ENCODE data around the gene RNF123. TPM values are rescaled to one million over a fixed set of nuclear protein-coding genes. Genes with fewer than 3 reads are reported as not detected.

RNF123 gene
- total and polyA plus RNA-seq, 10 of the 15 experiments (the other 5 are each of a cell fraction or from before 2014, with no cell fraction given), result 4.2 to 31.5 (median 17.6) TPM

GRCh38 chr3:49723628-49724551 lies 34.5 kb downstream of the RNF123 start, which contains the start of gene GMPPB:
Gene GMPPB, minus strand, starts transcription at chr3:49723951. Its CDS starts 225 bp downstream, at chr3:49723726.
- Histone ChIP-seq H3K9me3 (replicated peaks; ENCODE audit: control insufficient read depth, insufficient read depth, low read length) (no peaks in the 10 kb centered on the region), H4K20me1 (ENCODE audit: control insufficient read depth, insufficient read depth) (no peaks in the 10 kb centered on the region), H3K9ac (ENCODE audit: control insufficient read depth, insufficient read depth, low read length) (peak within 1 kb of the TSS; percentile 100), H3K4me3 (peak within 1 kb of the TSS; percentile 87), H3K36me3 (ENCODE audit: control insufficient read depth in 2 of 2, insufficient read depth in 2 of 2, low read length in 1 of 2) (peaks cover 3 to 23% of the 10 kb centered on the region in 2 experiments), H3K27ac (ENCODE audit: control insufficient read depth, insufficient read depth) (peak within 1 kb of the TSS; percentile 93), H3K4me2 (ENCODE audit: control insufficient read depth, insufficient read depth) (peak within 1 kb of the TSS; percentile 91), H3K79me2 (ENCODE audit: control insufficient read depth, insufficient read depth, low read length) (peaks cover 20% of the 10 kb centered on the region), H2AFZ (ENCODE audit: control insufficient read depth, low read depth, low read length) (peak within 1 kb of the TSS; percentile 61), H3K27me3 (replicated peaks in 1 of 2; ENCODE audit: control insufficient read depth in 2 of 2, insufficient read depth in 2 of 2, low read length in 1 of 2) (no peaks in the 10 kb centered on the region), H3K4me1 (ENCODE audit: control insufficient read depth, insufficient read depth, low read length) (peaks cover 19% of the 10 kb centered on the region)
- ChIA-PET RAD21 (ENCODE audit: unreplicated experiment) (no interaction called here), CTCF (interaction anchor here (0.6 to 1.7 kb wide), 4 partner anchors 24 to 184 kb away, joined by 3 to 8 read pairs (median 4); no protein-coding TSS in a partner anchor), SMC1A (ENCODE audit: uncharacterized antibody, unreplicated experiment) (interaction anchor here (1.8 kb wide), 1 partner anchor 82 kb away, joined by 5 read pairs; no protein-coding TSS in a partner anchor), POLR2A (interaction anchor here (0.5 to 0.9 kb wide), 4 partner anchors 11 to 167 kb away, joined by 3 read pairs; no protein-coding TSS in a partner anchor)
- FAIRE-seq, result peak; percentile 91
- WGBS (ENCODE audit: insufficient coverage, insufficient replicate concordance, low lambda C conversion rate, missing lambda C conversion rate), result under 1% methylated on average over 91 of the region's 102 CpGs
- DNase-seq (ENCODE audit: low read depth, low spot score), result peak; percentile 78
- in situ Hi-C loops (cut with MboI) (no loop called here), intact Hi-C loops (cut with micrococcal nuclease; ENCODE audit: unreplicated experiment) (loop anchor here (5.0 kb wide), 2 partner anchors 63 to 113 kb away; partner anchors contain the start of gene IP6K1)
- ATAC-seq, result peak; percentile 90
- TSS peak; percentile 96 for BruUV-seq (replicated peaks)
- TF ChIP-seq JUNB (IDR thresholded peaks at IDR 0.05) (no peak), KAT2A (conservative IDR thresholded peaks at IDR 0.05; ENCODE audit: control insufficient read depth, low read depth, low read length) (no peak), BCL3 (IDR thresholded peaks at IDR 0.05; ENCODE audit: borderline replicate concordance, insufficient read depth, low read depth, low read length, poor library complexity, severe bottlenecking) (peak; percentile 26), SREBF1 (IDR thresholded peaks at IDR 0.05; ENCODE audit: low read length) (no peak), CHD1 (IDR thresholded peaks at IDR 0.05; ENCODE audit: low read depth, low read length) (peak; percentile 76; the same call in 1 of the 2 replicates), SMAD5 (IDR thresholded peaks at IDR 0.05; ENCODE audit: low read depth) (peak; percentile 37; the same call in 1 of the 2 replicates), ATF7 (IDR thresholded peaks at IDR 0.05; ENCODE audit: low read depth) (no peak), NKRF (conservative IDR thresholded peaks at IDR 0.05) (peak; percentile 94), PAX8 (IDR thresholded peaks at IDR 0.05) (no peak), TCF3 (IDR thresholded peaks at IDR 0.05; ENCODE audit: borderline replicate concordance, insufficient read depth, low read depth, low read length) (0 out of 2 replicates have a peak, but pooled peaks have one; percentile 6), ELK1 (IDR thresholded peaks at IDR 0.05; ENCODE audit: low read depth, low read length) (no peak), NFYB (IDR thresholded peaks at IDR 0.05; ENCODE audit: insufficient read depth, low read depth, low read length) (peak; percentile 65; the same call in 1 of the 2 replicates), RAD21 (IDR thresholded peaks at IDR 0.05; ENCODE audit: insufficient read depth, low read depth, low read length) (no peak), GATAD2B (conservative IDR thresholded peaks at IDR 0.05; ENCODE audit: low read depth) (peak; percentile 70), ESRRA (IDR thresholded peaks at IDR 0.05; ENCODE audit: low read length) (no peak), CREM (IDR thresholded peaks at IDR 0.05; ENCODE audit: low read depth) (peak; percentile 93), ZNF274 (IDR thresholded peaks at IDR 0.05; ENCODE audit: insufficient read depth, insufficient read length) (no peak)
